HEK293 (cell line): ENCODE measurements around the gene SBNO2.

Source experiments
- ZNF184 ChIP-seq: fragments of 450-650 bp; IDR thresholded peaks from 2 replicates; pipeline ENCODE4 v1.5.1; 2018; ENCODE audit warnings: missing biosample characterization, mild to moderate bottlenecking, missing genetic modification characterization
- ZNF302 ChIP-seq: fragments of 450-650 bp; formaldehyde crosslinking; IDR thresholded peaks from 2 replicates; pipeline ENCODE4 v1.5.1; 2016; ENCODE audit warnings: missing biosample characterization, missing genetic modification characterization, low read depth

DNA sequence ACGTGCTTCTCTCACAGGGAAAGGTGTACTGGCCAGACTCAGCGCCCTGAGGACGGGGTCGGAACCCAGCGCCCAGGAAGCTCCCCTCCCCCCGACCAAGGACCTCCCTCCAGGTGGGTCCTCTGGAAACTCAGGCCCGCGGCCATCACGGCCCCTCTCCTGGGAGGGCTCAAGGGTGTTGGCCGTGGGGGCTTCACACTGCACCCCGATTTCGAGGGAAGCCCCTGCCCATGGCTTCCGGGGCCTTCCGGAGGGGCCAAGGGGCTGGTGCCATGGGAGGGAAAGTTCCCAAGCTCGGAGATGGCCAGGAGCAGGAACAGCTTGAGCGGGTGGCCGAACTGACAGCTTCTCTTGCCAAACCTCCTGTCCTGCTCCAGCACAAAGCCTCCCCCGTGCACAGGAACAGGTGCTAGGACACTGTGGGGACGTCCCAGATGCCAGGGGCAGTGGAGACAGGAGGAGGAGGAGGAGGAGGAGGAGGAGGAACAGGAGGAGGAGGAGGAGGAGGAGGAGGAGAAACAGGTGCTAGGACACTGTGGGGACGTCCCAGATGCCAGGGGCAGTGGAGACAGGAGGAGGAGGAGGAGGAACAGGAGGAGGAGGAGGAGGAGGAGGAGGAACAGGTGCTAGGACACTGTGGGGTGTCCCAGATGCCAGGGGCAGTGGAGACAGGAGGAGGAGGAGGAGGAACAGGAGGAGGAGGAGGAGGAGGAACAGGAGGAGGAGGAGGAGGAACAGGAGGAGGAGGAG, 10.0 kb downstream of the SBNO2 start:
- TF ChIP-seq ZNF302 = no peak
- TF ChIP-seq ZNF184 (tag by site-specific recombination) = no peak
